Neural cell (in vitro differentiated cells): Measurements from ENCODE around the gene ZNF407.

ENCODE experiments used
- EP300 ChIP-seq: fragments of 450-650 bp; conservative IDR thresholded peaks from 2 replicates; pipeline ENCODE4 v1.6.1; 2014; ENCODE audit warnings: antibody characterized with exemption, mild to moderate bottlenecking, moderate library complexity; ENCODE audit not compliant: poor library complexity, severe bottlenecking
- EZH2 ChIP-seq: fragments of 200-600, 300-800 bp; shearing (Covaris generic), sonication (generic); IDR thresholded peaks from 2 replicates; pipeline ENCODE4 v1.6.1; 2014; ENCODE audit warnings: antibody characterized with exemption, low read length, borderline replicate concordance, mild to moderate bottlenecking; ENCODE audit not compliant: insufficient read depth, poor library complexity, severe bottlenecking
- MXI1 ChIP-seq: fragments of 450-650 bp; conservative IDR thresholded peaks from 2 replicates; pipeline ENCODE4 v1.6.1; 2014; ENCODE audit warnings: antibody characterized with exemption, mild to moderate bottlenecking; ENCODE audit not compliant: poor library complexity, severe bottlenecking
- POLR2AphosphoS5 ChIP-seq: IDR thresholded peaks from 2 replicates; pipeline ENCODE4 v1.6.1; 2012
- RAD21 ChIP-seq: fragments of 450-650 bp; conservative IDR thresholded peaks from 2 replicates; pipeline ENCODE4 v1.6.1; 2014; ENCODE audit warnings: antibody characterized with exemption, mild to moderate bottlenecking, moderate library complexity
- SMC3 ChIP-seq: fragments of 450-650 bp; conservative IDR thresholded peaks from 2 replicates; pipeline ENCODE4 v1.6.1; 2014; ENCODE audit warnings: antibody characterized with exemption, mild to moderate bottlenecking, moderate library complexity; ENCODE audit not compliant: poor library complexity
- TAF1 ChIP-seq: IDR thresholded peaks from 2 replicates; pipeline ENCODE4 v1.6.1; 2012; ENCODE audit warnings: low read depth
- TF ChIP-seq, protein P1 (sequence below): fragments of 450-650 bp; IDR thresholded peaks from 2 replicates; pipeline ENCODE4 v1.5.1; 2014; ENCODE audit warnings: antibody characterized with exemption, mild to moderate bottlenecking, moderate library complexity; ENCODE audit not compliant: poor library complexity, severe bottlenecking
- TF ChIP-seq, protein P2 (sequence below): IDR thresholded peaks from 2 replicates; pipeline ENCODE4 v1.6.1; 2012; ENCODE audit warnings: borderline replicate concordance

DNA sequence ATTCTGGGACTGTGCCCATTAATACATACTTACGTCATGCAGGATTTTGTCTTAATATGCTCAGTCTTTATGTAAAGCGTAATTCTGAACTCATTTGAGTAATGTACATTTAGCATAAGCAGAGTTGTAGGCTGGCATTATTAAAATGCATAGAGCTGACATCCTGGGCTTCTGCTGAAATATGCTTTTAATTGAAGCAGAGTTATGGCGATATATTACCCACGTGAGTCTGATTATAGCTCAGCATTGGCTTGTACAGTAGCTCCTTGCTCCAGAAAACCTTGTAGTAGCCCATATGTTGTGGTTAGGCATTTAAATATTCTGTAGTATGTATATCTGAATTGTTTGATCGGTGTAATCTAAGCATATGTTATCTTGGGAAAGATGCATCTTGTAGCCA, 377.3 kb downstream of the ZNF407 start:
- TF ChIP-seq, protein P1, sequence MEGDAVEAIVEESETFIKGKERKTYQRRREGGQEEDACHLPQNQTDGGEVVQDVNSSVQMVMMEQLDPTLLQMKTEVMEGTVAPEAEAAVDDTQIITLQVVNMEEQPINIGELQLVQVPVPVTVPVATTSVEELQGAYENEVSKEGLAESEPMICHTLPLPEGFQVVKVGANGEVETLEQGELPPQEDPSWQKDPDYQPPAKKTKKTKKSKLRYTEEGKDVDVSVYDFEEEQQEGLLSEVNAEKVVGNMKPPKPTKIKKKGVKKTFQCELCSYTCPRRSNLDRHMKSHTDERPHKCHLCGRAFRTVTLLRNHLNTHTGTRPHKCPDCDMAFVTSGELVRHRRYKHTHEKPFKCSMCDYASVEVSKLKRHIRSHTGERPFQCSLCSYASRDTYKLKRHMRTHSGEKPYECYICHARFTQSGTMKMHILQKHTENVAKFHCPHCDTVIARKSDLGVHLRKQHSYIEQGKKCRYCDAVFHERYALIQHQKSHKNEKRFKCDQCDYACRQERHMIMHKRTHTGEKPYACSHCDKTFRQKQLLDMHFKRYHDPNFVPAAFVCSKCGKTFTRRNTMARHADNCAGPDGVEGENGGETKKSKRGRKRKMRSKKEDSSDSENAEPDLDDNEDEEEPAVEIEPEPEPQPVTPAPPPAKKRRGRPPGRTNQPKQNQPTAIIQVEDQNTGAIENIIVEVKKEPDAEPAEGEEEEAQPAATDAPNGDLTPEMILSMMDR, result no peak
- TF ChIP-seq MXI1 (no peak), POLR2AphosphoS5 (no peak), SMC3 (no peak), EP300 (no peak), RAD21 (no peak), EZH2 (no peak), TAF1 (no peak)
- TF ChIP-seq, protein P2, sequence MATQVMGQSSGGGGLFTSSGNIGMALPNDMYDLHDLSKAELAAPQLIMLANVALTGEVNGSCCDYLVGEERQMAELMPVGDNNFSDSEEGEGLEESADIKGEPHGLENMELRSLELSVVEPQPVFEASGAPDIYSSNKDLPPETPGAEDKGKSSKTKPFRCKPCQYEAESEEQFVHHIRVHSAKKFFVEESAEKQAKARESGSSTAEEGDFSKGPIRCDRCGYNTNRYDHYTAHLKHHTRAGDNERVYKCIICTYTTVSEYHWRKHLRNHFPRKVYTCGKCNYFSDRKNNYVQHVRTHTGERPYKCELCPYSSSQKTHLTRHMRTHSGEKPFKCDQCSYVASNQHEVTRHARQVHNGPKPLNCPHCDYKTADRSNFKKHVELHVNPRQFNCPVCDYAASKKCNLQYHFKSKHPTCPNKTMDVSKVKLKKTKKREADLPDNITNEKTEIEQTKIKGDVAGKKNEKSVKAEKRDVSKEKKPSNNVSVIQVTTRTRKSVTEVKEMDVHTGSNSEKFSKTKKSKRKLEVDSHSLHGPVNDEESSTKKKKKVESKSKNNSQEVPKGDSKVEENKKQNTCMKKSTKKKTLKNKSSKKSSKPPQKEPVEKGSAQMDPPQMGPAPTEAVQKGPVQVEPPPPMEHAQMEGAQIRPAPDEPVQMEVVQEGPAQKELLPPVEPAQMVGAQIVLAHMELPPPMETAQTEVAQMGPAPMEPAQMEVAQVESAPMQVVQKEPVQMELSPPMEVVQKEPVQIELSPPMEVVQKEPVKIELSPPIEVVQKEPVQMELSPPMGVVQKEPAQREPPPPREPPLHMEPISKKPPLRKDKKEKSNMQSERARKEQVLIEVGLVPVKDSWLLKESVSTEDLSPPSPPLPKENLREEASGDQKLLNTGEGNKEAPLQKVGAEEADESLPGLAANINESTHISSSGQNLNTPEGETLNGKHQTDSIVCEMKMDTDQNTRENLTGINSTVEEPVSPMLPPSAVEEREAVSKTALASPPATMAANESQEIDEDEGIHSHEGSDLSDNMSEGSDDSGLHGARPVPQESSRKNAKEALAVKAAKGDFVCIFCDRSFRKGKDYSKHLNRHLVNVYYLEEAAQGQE, result no peak
